Activated T-helper 1 cell treated with anti-CD3 and anti-CD28 coated beads, Interleukin-12 subunit alpha, Interleukin-12 subunit beta, Interleukin-2, Interleukin-4 antibody, amounts not matched to agents 30 ng/mL and 10 ng/mL and 1 ng/mL, durations not matched to agents 14 hours and 24 hours and 36 hours (primary cell): ENCODE data around the gene G3BP2. TPM values are rescaled to one million over a fixed set of nuclear protein-coding genes. Genes with fewer than 3 reads are reported as not detected.
A peak's percentile ranks its signal among the peaks of the same experiment; 100 is the strongest.
"Not testable (repeated sequence)": the region's sequence is repeated elsewhere in the genome, so short reads cannot be mapped to it uniquely, and the experiment has no call there.

Source experiments
- DNase-seq: peaks from one replicate; pipeline ENCODE4 v3.0.0; 2021; ENCODE audit warnings: low spot score
- H3K27ac Mint-ChIP-seq: one replicate; pipeline ENCODE4 v1.8.0; 2021; ENCODE audit warnings: mild to moderate bottlenecking, mixed read lengths
- H3K27me3 Mint-ChIP-seq: one replicate; pipeline ENCODE4 v1.8.0; 2022; ENCODE audit warnings: mild to moderate bottlenecking, moderate library complexity, mixed read lengths; ENCODE audit not compliant: insufficient read depth
- H3K36me3 Mint-ChIP-seq: one replicate; pipeline ENCODE4 v1.8.0; 2021; ENCODE audit warnings: low read depth, mixed read lengths
- H3K4me1 Mint-ChIP-seq: one replicate; pipeline ENCODE4 v1.8.0; 2021; ENCODE audit warnings: low read depth, mixed read lengths
- H3K4me3 Mint-ChIP-seq: one replicate; pipeline ENCODE4 v1.8.0; 2021; ENCODE audit warnings: mild to moderate bottlenecking, moderate library complexity, mixed read lengths
- H3K9me3 Mint-ChIP-seq: one replicate; pipeline ENCODE4 v1.8.0; 2021; ENCODE audit warnings: mixed read lengths
- intact Hi-C: fragments of 100-400 bp; cut with micrococcal nuclease; formaldehyde crosslinking; loops from one replicate; pipeline ENCODE4 v1.15.1; 2024
- total RNA-seq: library from RNA; stranded (reverse); gene quantifications from 2 replicates; pipeline ENCODE4 v1.2.3, GENCODE V29; 2022

Gene G3BP2
- total RNA-seq, 1 donor from 2014 or later = 143 TPM

DNA sequence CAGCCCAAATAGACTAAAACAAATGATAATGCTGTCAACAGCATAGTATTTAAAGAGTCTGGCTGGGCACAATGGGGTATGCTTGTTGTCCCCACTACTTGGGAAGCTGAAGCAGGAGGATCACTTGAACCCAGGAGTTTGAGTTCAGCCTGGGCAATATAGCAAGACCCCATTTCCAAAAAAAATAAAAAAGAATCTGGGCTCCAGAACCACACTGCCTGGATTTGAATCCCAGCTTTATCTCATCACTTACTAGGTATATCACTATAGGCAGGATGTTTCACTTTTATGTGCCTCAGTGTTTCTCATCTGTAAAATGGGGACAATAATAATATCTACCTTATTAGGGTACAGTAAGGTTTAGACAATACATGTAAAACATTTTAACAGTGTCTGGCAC is 5.3 kb upstream of the G3BP2 start:
- no peak overlapping the region for H3K4me3 Mint-ChIP-seq
- H3K36me3 Mint-ChIP-seq = no peaks in the 10 kb centered on the region

DNA sequence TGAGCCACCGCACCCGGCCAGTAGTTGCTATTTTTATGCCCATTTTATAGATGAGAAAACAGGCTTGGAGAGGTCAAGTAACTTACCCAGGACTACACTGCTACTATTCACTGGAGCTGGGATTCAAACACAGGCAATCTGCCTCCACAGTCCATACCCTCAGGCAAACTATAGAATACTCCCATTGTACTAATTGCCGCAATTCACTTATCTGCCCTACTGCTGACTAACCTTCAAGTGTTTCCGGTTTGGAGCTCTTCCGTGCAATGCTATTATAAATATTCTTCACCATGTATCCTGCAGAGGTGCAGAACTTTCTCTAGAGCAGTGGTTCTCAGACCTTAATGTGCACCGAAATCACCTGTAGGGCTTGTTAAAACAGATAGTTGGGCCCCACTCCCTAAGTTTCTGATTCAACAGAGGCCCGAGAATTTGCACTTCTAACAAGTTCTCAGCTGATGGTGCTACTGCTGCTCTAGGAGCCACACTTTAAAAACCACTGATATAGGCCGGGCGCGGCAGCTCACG is 1.9 kb upstream of the G3BP2 start:
- no peak overlapping the region for H3K27ac Mint-ChIP-seq
- H3K36me3 Mint-ChIP-seq = peaks cover 2% of the 10 kb centered on the region
- peaks cover 25% of the 10 kb centered on the region for H3K4me1 Mint-ChIP-seq
- H3K4me3 Mint-ChIP-seq = no peak overlapping the region
- intact Hi-C loops = no loop called here
- H3K27me3 Mint-ChIP-seq = no peaks in the 10 kb centered on the region
- no peaks in the 10 kb centered on the region for H3K9me3 Mint-ChIP-seq
- DNase-seq = no peak

More for the DNA sequence above, 5.3 kb upstream of the G3BP2 start:
- Mint-ChIP-seq H3K27me3 (no peaks in the 10 kb centered on the region), H3K27ac (no peak overlapping the region), H3K9me3 (no peaks in the 10 kb centered on the region), H3K4me1 (peaks cover 19% of the 10 kb centered on the region)
- intact Hi-C loops = no loop called here
- DNase-seq = no peak

DNA sequence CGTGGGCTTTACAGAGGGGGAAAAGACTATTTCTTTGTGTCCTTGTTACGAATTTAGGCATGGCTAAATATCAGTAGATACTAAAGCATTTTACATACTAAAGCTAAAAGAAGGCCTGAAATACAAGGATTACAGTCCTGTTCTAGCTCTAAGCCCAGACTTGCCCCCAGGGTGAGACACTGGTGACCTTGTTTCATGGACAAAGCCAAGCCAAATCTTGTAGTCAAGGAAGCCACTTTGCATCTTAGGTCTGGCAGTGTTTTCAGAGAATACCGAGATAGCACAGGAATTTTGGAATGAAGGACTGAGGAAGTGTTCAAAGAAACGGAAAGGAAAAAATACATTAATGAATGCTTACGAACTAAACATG is 733 bp upstream of the G3BP2 start:
- Mint-ChIP-seq H3K27ac (peak overlapping the region; percentile 98), H3K4me1 (peaks cover 34% of the 10 kb centered on the region)
- intact Hi-C loops = loop anchor here (1.0 to 5.0 kb wide), 7 partner anchors 8 to 538 kb away; partner anchors contain the start of genes CDKL2, NAAA, RCHY1 and SCARB2

DNA sequence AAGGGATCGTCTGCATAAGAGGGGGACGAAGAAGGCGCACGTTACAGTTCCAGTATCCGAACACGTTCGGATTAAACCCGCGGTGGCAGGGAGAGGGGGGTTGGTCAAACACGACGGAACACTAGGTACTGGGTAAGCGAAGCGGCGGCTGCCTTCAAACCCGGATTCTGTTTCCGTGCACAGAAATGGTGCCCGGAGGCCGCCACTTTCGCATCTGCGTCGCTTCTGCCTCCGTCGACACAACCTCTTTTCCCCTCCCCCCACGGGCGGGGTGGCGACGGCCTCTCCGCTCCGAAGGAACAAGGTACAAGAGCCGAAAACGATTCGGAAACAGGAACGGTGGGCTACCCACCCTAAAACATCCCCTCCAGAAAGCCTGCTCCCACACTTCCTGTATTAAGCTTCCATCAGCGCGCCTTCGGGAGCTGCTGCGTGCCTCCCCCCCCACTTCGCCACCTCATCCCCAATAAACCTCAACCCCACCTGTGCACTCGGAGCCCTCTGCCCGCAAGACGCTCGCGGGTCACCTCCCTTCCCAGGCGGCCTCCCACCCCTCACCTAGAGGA is 667 bp downstream of the G3BP2 start:
- peak overlapping the region; percentile 98 for H3K27ac Mint-ChIP-seq
- no peaks in the 10 kb centered on the region for H3K9me3 Mint-ChIP-seq
- intact Hi-C loops = loop anchor here (1.0 to 5.0 kb wide), 8 partner anchors 10 to 540 kb away; partner anchors contain the start of genes CDKL2, NAAA, RCHY1 and SCARB2
- H3K27me3 Mint-ChIP-seq = no peaks in the 10 kb centered on the region
- peaks cover 7% of the 10 kb centered on the region for H3K36me3 Mint-ChIP-seq
- H3K4me1 Mint-ChIP-seq = peaks cover 48% of the 10 kb centered on the region
- H3K4me3 Mint-ChIP-seq = peak overlapping the region; percentile 96
- DNase-seq = peak; percentile 78

More for the DNA sequence above, 733 bp upstream of the G3BP2 start:
- no peak for DNase-seq
- no peaks in the 10 kb centered on the region for H3K9me3 Mint-ChIP-seq
- H3K27me3 Mint-ChIP-seq = no peaks in the 10 kb centered on the region
- H3K36me3 Mint-ChIP-seq = peaks cover 3% of the 10 kb centered on the region
- peak overlapping the region; percentile 96 for H3K4me3 Mint-ChIP-seq

DNA sequence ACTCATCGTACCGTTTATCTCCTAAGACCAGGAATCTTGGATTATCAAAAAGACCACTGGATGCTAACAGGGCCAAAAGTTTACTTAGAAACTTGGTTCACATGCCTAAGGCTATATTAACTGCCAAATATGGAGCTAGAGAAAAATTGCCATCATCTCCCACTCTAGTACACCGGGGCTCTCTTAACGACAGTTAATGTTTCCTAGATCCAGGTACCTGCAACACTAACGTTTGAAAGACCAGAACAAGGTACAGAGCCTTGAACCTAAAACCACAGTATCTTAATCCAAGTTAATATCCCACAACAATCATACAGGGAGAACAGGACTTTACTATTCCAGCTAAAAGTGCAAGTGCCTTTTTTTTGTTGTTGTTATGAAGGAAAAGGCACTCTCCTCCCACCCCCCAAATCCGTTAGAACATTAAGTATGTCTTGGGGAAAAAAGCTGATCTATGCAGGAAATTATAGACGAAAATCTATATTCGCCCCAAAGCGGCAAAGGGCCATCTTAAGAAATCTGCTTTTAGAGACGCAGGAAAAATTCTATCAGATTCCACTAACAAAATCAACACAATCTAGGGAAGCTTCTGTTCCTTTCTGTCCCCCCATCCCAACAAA is 1.3 kb downstream of the G3BP2 start:
- H3K27ac Mint-ChIP-seq = peak overlapping the region; percentile 98
- H3K9me3 Mint-ChIP-seq = no peaks in the 10 kb centered on the region
- intact Hi-C loops = loop anchor here (1.0 to 5.0 kb wide), 3 partner anchors 17 to 540 kb away; partner anchors contain the start of genes NAAA and SCARB2
- H3K4me3 Mint-ChIP-seq = peak overlapping the region; percentile 96
- no peak for DNase-seq
- H3K36me3 Mint-ChIP-seq = peaks cover 11% of the 10 kb centered on the region
- peaks cover 54% of the 10 kb centered on the region for H3K4me1 Mint-ChIP-seq
- no peaks in the 10 kb centered on the region for H3K27me3 Mint-ChIP-seq

DNA sequence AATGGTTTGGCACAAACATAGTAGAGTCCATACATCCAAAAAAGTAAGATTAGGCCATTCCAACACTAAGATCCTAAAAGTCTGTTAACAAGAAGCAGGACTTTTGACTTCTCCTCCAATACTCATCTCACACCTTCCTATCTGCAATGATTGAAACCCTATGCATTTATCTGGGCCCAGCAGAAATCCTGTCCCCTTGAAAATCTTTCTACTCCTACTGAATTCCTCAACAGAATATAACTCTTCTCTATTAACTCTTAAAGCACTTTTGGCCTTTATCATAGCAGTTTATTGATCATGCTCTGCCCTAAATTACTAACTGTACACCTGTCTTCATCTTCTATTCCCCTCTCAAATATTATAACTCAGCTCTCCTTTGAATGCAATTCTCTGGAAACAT is 4.6 kb downstream of the G3BP2 start:
- DNase-seq = no peak
- Mint-ChIP-seq H3K4me1 (peaks cover 66% of the 10 kb centered on the region), H3K36me3 (peaks cover 16% of the 10 kb centered on the region), H3K4me3 (peak overlapping the region; percentile 30), H3K9me3 (no peaks in the 10 kb centered on the region), H3K27me3 (no peaks in the 10 kb centered on the region), H3K27ac (peak overlapping the region; percentile 54)
- intact Hi-C loops = no loop called here

DNA sequence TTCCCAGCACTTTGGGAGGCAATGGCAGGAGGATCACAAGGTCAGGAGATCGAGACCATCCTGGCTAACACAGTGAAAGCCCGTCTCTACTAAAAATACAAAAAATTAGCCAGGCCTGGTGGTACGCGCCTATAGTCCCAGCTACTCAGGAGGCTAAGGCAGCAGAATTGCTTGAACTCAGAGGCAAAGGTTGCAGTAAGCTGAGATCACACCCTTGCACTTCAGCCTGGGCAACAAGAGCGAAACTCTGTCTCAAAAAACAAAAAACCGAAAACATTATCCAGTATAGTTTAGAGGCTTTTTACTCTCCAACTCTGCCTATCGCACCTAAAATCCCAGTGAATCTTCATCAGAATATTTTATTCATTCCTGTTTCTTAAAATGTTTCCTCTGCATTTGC is 5.6 kb downstream of the G3BP2 start:
- peaks cover 19% of the 10 kb centered on the region for H3K36me3 Mint-ChIP-seq
- H3K9me3 Mint-ChIP-seq, intact Hi-C loops, H3K4me3 Mint-ChIP-seq, DNase-seq, H3K27me3 Mint-ChIP-seq: not testable (repeated sequence)
- H3K4me1 Mint-ChIP-seq = peaks cover 68% of the 10 kb centered on the region
- peak overlapping the region; percentile 65 for H3K27ac Mint-ChIP-seq

DNA sequence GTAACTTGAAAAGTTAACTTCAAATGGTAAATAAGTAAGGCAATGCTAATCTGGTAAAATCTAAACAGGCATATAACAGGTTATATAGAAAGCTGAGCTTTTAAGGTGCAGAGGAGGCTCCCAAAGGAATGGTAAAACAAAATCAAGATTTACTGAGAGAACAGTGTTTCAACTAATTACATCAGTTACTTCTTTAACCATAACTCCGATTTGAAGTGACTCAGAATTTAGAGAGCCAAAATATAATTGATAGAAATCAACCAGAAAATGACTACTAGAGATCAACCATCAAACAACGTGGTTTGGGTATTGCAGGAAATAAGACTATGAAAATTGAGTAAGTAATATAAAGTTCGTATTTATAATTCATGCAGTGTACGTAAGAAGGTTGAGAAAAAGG is 6.9 kb downstream of the G3BP2 start:
- peaks cover 71% of the 10 kb centered on the region for H3K4me1 Mint-ChIP-seq
- peak overlapping the region; percentile 22 for H3K4me3 Mint-ChIP-seq
- no peak for DNase-seq
- intact Hi-C loops = loop anchor here (1.0 kb wide), 1 partner anchor 11 kb away; no protein-coding TSS in a partner anchor
- H3K27me3 Mint-ChIP-seq = no peaks in the 10 kb centered on the region
- no peaks in the 10 kb centered on the region for H3K9me3 Mint-ChIP-seq
- H3K36me3 Mint-ChIP-seq = peaks cover 29% of the 10 kb centered on the region
- no peak overlapping the region for H3K27ac Mint-ChIP-seq

DNA sequence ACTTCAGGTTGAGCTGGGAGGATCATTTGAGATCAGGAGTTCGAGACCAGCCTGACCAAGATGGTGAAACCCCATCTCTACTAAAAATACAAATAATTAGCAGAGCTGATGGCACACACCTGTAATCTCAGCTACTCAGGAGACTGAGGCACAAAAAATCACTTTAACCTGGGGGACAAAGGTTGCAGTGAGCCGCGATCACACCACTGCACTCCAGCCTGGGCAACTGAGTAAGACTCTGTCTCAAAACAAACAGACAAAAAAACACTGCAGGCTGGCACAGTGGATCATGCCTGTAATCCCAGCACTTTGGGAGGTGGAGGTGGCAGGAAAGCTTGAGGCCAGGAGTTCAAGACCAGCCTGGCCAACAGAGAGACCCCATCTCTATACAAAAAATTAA is 8.6 kb downstream of the G3BP2 start:
- H3K9me3 Mint-ChIP-seq, H3K27ac Mint-ChIP-seq, DNase-seq, intact Hi-C loops, H3K4me3 Mint-ChIP-seq, H3K27me3 Mint-ChIP-seq: not testable (repeated sequence)
- Mint-ChIP-seq H3K36me3 (peaks cover 34% of the 10 kb centered on the region), H3K4me1 (peaks cover 71% of the 10 kb centered on the region)

DNA sequence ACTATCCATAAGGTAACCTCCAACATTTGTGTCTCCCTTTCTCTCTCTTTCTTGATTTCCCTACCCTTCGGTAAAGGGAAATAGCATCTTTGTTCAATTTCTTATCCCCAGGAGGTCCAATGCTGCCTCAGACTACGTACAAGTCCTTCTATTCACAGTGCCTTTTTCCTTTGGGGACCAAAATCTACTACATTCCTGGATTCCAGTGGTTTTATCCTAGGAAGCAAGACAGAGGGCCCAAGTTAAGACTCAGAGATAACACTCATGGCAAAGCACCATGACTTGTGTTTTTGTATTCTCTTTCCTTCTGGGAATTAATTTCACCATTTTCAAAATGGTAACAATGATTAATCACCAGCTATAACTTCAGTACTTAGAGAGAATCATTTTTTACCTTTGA is 10.6 kb downstream of the G3BP2 start:
- Mint-ChIP-seq H3K27ac (peak overlapping the region; percentile 18), H3K9me3 (no peaks in the 10 kb centered on the region), H3K4me3 (no peak overlapping the region), H3K27me3 (no peaks in the 10 kb centered on the region), H3K36me3 (peaks cover 43% of the 10 kb centered on the region), H3K4me1 (peaks cover 71% of the 10 kb centered on the region)
- no peak for DNase-seq
- intact Hi-C loops = no loop called here

DNA sequence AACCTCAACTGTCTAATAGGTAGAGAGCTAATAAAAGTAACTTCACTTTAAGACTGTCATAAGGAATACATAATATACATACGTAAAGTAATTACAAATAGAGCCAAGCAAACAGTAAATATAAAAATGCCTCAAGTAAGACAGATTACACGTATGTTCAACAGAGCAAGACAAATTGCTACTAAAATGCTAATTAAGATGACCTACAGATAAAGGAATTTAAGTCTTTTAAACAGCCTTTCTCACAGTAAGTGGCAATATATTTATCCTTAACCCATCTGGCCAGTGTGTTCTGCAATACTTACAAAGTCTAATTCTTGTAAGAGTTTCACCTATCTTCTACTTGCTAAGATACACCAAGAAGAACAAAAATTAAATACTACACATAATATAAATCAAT is 12.7 kb downstream of the G3BP2 start:
- Mint-ChIP-seq H3K4me1 (peaks cover 71% of the 10 kb centered on the region), H3K4me3 (no peak overlapping the region), H3K27ac (no peak overlapping the region), H3K9me3 (no peaks in the 10 kb centered on the region), H3K27me3 (no peaks in the 10 kb centered on the region), H3K36me3 (peaks cover 44% of the 10 kb centered on the region)
- intact Hi-C loops = no loop called here
- no peak for DNase-seq

DNA sequence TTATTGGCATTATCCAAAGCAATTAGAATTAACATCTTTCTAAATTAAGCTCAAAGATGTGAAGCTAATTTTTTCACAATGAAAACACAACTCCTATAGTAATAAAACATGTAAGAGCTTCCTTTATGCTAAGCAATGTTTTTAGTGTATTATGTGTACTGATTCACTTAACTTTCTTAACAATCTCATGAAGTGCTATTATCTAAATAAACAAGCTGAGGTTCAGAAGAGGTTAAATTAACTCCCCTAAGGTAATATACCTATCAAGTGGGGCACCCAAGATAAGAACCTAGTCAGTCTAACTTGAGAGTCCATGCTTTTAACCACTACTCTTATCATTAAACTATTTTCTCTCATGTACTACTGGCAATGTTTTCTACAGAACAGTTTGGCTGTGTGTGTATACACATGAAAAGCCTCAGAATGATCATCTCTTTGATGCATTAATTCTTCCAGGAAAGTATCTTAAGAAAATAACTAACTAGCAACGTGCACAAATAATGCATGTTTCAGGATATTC is 13.6 kb downstream of the G3BP2 start:
- intact Hi-C loops = loop anchor here (10.0 kb wide), 1 partner anchor 395 kb away; no protein-coding TSS in a partner anchor
- peaks cover 49% of the 10 kb centered on the region for H3K36me3 Mint-ChIP-seq
- no peak overlapping the region for H3K4me3 Mint-ChIP-seq
- no peaks in the 10 kb centered on the region for H3K27me3 Mint-ChIP-seq
- peaks cover 74% of the 10 kb centered on the region for H3K4me1 Mint-ChIP-seq
- peak overlapping the region; percentile 8 for H3K27ac Mint-ChIP-seq
- no peaks in the 10 kb centered on the region for H3K9me3 Mint-ChIP-seq
- no peak for DNase-seq

DNA sequence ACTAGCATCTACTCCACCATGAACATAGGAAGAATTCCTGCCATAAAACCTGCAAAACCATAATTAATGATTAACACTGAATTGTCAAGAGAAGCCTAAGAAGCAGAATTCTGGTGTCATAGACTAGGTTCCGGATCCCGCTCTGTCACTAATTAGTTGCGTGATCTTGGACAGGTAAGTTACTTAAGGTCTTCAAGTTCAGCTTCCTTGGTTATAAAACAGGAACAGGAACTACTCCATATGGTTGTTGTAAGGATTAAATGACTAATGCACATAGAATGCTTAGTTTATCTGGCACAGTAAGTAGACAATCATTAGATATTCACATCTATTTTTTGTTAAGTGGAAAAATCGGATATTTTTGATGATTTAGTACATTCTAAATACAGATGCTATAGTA is 14.3 kb downstream of the G3BP2 start:
- H3K36me3 Mint-ChIP-seq = peaks cover 54% of the 10 kb centered on the region

More for the DNA sequence above, 14.3 kb downstream of the G3BP2 start:
- Mint-ChIP-seq H3K4me3 (no peak overlapping the region), H3K4me1 (peaks cover 81% of the 10 kb centered on the region), H3K9me3 (no peaks in the 10 kb centered on the region), H3K27me3 (no peaks in the 10 kb centered on the region), H3K27ac (peak overlapping the region; percentile 23)
- DNase-seq = no peak
- intact Hi-C loops = loop anchor here (10.0 kb wide), 1 partner anchor 396 kb away; no protein-coding TSS in a partner anchor
